ENCODE results near the gene ANKRD36.
"Not testable (repeated sequence)": the region's sequence is repeated elsewhere in the genome, so short reads cannot be mapped to it uniquely, and the experiment has no call there.

Gene ANKRD36

DNA sequence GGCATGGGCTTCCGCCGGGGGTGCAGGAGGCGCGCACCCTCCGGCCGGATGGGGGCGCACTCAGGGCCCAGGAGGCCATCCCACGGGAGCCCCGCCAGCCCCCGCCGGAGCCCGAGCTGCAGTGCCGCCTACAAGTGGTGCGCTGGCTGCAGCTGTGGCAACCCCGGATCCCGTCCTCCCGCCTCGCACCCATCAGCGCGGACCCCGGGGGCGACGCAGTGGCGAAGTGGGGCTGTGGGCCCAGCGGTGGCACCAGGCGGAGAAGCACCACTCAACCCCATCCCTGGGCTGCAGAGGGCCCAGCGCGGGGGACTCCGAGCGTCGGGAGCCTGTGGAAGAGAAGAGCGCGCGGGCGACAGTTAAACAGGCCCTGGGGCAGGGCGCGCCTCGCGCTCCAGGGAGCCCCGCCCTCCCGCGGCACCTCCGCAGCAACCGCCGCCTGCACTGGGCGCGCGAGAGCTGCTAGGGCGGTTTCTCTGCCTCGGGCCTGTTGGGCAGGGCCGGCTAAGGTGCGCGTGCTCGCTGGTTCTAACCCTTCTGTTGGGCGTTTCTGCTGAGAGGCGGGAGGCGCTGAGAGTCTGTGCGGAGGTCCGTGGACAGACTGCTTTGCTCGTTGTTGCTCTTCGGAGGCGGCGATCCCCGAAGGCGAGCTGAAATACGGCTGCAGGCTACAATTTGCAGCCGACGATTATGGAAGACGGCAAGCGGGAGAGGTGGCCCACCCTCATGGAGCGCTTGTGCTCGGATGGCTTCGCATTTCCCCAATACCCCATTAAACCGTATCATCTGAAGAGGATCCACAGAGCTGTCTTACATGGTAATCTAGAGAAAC lies at the start of gene ANKRD36:
Gene ANKRD36, plus strand, starts transcription at position 104 of the 832 bp plus-strand sequence. Its CDS starts 587 bp downstream, at position 691.
- DNase-seq (ENCODE audit: low read depth): peak; percentile 79
- peak within 1 kb of the TSS; percentile 73 for H3K4me3 ChIP-seq (ENCODE audit: low read length)
- peak; percentile 38 for TF ChIP-seq CTCF (conservative IDR thresholded peaks at IDR 0.05; ENCODE audit: low read length)

DNA sequence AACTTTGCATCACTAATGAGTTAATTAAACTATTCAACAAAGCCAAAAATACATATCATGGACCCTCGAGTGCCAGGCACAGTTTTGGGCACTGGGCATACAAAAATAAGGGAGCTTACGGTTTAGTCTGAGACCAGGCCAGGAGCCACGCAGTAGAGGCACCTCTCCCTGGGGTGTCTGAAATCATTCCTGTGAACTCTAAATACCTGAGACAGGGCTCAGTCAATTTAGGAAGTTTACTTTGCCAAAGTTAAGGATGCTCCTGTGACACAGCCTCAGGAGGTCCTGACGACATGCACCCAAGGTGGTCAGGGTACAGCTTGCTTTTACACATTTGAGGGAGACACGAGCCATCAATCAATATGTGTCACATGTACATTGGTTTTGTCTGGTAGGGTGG lies 46.9 kb upstream of the ANKRD36 start:
- not testable (repeated sequence) for DNase-seq (ENCODE audit: low read depth); H3K4me3 ChIP-seq (ENCODE audit: low read length)

DNA sequence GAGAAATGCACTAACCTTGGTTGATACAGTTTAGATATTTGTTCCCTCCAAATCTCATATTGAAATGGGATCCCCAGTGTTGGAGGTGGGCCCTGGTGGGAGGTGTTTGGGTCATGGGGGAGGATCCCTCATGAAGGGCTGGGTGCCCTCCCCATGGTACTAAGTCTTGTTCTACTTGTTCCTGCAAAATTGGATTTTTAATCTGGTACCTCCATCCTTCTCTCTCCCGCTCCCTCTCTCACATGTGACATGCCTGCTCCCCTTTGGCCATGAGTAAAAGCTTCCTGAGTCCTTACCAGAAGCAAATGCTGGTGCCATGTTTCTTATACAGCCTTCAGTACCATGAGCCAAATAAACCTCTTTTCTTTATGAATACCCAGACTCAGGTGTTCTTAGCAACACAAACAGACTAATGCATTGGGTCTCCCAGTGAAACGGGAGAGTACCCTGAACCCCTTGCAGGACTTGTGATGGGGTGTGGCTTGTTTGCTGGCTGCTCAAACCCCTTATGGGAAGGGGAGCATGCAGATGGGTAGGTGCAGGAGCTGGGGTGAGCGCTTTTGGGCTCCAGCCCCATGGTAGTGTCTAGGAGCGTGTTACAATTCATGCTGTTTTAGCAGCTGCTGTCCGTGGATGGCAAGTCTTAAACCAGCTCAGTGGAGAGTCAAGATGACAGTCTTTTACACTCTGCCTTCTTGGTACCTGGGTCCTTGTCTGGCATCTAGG lies 45.5 kb upstream of the ANKRD36 start:
- TF ChIP-seq CTCF (conservative IDR thresholded peaks at IDR 0.05; ENCODE audit: low read length): no peak
- no peak for DNase-seq (ENCODE audit: low read depth)
- no peak overlapping the region for H3K4me3 ChIP-seq (ENCODE audit: low read length)

DNA sequence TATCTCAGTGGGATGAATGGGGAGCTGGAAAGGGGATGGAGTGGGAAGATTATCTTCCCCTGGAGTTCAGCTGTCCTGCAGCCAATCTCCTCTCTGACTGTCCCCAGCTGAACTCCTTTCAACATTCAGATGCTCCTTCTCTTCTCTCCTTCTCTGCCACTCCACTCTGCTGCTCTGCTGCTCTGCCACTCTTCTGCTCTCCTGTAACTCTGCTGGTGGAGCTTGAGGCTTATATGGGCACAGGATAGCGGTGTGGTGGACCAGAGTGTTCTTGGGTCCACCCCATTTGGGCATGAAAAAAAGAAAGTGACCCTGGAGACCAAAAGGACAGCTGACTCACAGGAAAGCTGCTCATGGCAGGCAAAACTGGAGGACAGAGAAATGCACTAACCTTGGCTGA lies 44.9 kb upstream of the ANKRD36 start:
- H3K4me3 ChIP-seq (ENCODE audit: low read length): no peak overlapping the region
- no peak for DNase-seq (ENCODE audit: low read depth)
- TF ChIP-seq CTCF (conservative IDR thresholded peaks at IDR 0.05; ENCODE audit: low read length): no peak

- DNase-seq (ENCODE audit: low read depth); H3K4me3 ChIP-seq (ENCODE audit: low read length): not testable (repeated sequence)
These were observed 44.2 kb upstream of the ANKRD36 start for GRCh38 chr2:97068722-97069121.

- not testable (repeated sequence) for DNase-seq (ENCODE audit: low read depth); H3K4me3 ChIP-seq (ENCODE audit: low read length)
These were observed 42.0 kb upstream of the ANKRD36 start for GRCh38 chr2:97070915-97071314.

GRCh38 chr2:97077213-97077612 lies 35.7 kb upstream of the ANKRD36 start:
- not testable (repeated sequence) for H3K4me3 ChIP-seq (ENCODE audit: low read length); DNase-seq (ENCODE audit: low read depth)

DNA sequence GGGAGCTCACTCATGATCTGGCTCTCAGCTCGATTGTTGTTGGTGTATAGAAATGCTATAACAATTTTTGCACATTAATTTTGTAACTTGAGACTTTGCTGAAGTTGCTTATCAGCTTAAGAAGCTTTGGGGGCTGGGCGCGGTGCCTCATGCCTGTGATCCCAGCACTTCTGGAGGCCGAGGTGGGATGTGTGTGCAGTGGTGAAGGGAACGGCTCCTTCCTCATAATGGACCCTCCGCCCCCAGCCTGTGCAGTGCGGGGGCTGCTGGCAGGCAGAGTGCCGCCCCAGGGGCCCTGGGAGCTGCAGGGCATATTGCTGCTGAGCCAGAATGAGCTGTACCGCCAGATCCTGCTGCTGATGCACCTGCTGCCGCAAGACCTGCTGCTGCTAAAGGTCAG lies 32.1 kb upstream of the ANKRD36 start:
- H3K4me3 ChIP-seq (ENCODE audit: low read length); DNase-seq (ENCODE audit: low read depth): not testable (repeated sequence)

DNA sequence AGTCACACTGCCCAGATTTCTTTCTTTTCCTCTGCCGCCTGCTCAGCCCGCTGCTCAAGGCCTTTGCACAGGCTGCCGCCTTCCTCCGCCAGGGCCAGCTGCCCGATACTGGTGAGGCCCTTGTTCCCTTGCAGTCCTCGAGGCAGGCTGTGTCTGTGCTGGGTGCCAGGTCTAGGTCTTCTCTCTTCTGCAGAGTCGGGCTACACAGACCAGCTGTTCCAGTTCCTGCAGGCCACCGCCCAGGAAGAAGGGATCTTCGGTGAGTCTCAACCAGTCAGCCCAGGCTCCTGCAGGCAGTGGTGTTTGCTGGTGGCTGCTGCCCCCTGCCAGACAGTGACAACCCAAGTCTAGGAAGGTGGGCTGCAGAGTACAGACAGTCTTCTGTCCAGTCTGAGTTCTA lies 30.7 kb upstream of the ANKRD36 start:
- H3K4me3 ChIP-seq (ENCODE audit: low read length); DNase-seq (ENCODE audit: low read depth): not testable (repeated sequence)

DNA sequence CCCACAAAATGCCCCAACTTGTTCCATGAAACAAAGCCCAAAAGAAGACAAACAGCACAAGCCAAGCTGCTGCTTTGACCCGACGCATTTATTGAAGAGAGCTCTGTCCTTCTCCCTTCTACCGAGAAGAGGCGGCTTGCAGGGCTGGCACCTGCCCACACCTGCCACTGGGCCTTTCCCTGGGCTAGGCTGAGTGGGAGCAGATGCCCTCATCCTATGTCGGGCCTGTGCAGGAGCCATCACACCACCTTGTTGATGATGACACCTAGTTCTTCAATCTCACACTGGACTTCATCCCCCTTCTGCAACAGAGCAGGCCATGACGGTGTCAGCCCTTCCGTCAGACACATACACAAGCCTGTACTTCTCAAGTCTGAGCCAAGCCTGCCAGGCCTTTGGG lies 29.4 kb upstream of the ANKRD36 start:
- not testable (repeated sequence) for DNase-seq (ENCODE audit: low read depth); H3K4me3 ChIP-seq (ENCODE audit: low read length)

- not testable (repeated sequence) for DNase-seq (ENCODE audit: low read depth); H3K4me3 ChIP-seq (ENCODE audit: low read length)
These were observed 27.9 kb upstream of the ANKRD36 start for GRCh38 chr2:97085093-97085492.

GRCh38 chr2:97088706-97089105 lies 24.2 kb upstream of the ANKRD36 start:
- DNase-seq (ENCODE audit: low read depth): not testable (repeated sequence)

DNA sequence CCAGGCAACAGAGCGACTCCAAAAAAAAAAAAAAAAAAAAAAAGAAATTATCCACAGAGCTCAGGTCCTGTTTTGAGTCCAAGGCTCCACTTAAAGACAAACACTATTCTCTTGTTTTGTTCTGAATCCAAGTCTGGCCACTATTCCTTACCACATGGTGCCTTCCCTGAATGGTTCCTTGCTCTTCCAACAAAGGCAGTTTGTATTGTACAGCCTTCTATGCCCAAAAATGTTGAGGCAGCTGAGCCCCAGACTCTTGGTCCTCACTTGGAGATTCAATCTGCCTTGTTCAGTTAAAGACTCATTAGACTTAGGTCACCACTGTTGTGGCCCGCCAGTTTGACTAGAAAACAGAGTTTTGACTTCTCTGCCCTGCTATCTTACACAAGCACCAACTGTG lies 20.0 kb upstream of the ANKRD36 start:
- not testable (repeated sequence) for DNase-seq (ENCODE audit: low read depth); H3K4me3 ChIP-seq (ENCODE audit: low read length)

More at GRCh38 chr2:97088706-97089105, 24.2 kb upstream of the ANKRD36 start:
- not testable (repeated sequence) for H3K4me3 ChIP-seq (ENCODE audit: low read length)

- DNase-seq (ENCODE audit: low read depth): not testable (repeated sequence)
- 0 out of 2 replicates have a peak overlapping the region, but pooled peaks have one; percentile 40 for H3K4me3 ChIP-seq (ENCODE audit: low read length)
These were observed 18.8 kb upstream of the ANKRD36 start for GRCh38 chr2:97093983-97094771.

All from AG10803 (cell line).